ELR (cell line): ENCODE results near the gene RNF25.

Source experiments
- DNase-seq: peaks from one replicate; pipeline ENCODE4 v3.0.0-alpha.2; 2015; ENCODE audit warnings: low read depth

RNF25 gene

DNA sequence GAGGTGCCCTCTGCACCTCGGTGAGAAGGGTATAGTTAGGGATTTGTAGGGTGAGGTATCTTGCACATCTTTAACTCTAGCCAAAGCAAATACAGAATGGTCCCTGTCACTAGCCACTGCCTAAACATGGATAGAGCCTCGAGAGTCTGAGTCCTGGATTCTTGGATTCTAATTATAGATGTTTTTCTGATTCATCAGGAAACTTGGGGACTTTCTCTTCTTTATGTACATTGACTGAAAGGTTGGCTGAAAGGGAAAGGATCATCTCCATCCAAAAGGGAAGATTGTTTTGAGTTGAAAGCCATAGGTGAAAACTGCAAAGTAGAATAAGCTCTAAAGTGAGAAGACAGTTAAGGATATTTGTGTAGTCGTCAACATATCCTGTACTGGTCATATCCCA lies 8.3 kb upstream of the RNF25 start:
- no peak for DNase-seq

DNA sequence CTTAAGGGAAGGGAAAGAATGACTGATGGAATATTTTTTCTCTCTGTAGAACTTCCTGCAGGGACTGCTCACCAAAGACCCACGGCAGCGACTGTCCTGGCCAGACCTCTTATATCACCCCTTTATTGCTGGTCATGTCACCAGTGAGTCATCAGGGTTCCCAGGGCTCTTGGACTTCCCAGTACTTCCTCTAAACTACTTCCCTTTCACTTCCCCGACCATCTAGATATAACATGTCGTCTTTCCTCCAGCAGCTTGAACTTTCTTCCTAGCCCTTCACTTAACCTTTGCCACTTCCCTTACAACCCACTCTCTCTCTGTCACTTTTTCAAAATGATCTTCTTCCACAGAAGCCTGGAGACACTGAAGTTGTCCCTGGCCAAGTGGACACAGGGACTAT lies 7.3 kb upstream of the RNF25 start:
- peak; percentile 65 for DNase-seq

DNA sequence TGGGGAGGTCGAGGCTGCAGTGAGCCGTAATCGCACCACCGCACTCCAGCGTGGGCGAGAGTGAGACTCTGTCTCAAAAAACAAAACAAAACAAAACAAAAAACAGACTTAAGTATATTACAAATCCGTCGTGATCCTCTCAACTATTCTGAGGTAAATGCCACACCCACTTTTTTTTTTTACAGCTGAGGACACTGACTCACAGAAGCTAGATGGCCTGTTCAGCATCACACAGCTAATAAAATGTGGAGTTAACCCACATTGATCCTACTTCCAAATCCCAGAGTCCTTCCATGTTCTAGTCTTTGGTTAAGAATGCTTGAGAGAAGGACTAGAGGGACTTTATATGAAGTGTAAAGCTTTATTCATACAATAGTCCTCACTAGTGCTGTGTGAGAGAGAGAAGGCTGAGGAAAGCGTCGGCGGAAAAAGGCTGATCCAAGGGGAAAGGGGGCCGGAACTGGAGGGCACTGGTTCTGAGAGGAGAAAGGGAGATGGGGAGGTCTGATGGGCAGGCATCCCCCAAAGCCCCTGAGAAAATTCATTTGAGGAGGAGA lies 627 bp downstream of the RNF25 start:
- DNase-seq, result peak; percentile 67

DNA sequence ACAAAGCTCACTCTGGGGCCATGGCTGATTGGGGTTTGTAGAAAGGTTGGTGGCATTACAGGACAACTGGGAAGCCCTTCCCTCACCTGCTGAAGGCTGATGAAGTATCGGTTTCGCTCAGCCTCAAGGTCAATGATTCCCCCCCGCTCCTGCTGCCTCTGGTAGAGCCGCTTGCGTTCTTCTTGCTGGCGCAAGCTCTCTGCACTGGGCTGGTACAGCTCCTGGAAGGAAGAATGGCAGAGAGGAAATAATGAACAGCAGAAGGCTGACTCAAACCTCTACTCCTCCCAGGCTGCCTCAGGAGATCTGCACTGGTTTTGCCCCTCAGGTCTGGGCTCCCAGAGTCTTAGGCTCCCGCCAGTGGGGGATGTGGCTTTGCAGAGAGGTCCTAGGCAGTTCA lies 7.1 kb downstream of the RNF25 start:
- no peak for DNase-seq

DNA sequence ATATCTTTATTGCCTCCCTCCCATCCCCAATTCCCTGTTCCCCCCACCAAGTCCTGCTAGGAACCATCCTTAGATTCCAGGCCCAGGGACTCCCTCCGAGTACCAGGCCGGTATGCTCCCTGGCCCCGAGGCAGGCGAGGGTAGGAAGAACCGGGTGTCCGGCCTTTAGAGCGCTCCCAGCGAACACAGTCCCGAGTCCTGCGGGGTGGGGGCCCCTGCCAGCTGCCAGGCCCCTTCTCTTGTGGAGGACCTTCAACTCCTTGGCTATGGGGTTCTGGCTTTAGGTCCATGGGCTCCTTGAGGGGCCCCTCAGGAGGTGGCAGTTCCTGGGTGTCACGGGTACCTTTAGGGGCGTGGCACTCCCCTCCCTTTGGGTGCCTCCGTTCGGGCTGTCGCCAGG lies 7.9 kb downstream of the RNF25 start:
- DNase-seq, result no peak

DNA sequence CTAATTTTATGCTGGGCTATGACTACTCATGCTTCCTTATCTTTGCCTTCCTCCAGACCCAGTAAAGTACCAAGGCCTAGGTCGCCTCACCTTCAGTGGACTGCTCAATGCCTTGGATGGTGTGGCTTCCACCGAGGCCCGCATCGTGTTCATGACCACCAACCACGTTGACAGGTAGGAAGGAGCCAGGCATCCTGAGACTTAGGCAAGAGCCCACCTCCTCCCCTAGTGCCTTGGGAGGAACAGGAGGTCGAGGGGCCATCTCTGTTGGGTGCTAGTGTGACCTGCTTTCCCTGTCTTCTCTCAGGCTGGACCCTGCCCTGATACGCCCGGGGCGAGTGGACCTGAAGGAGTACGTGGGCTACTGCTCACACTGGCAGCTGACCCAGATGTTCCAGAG lies 9.0 kb downstream of the RNF25 start:
- DNase-seq, result no peak

DNA sequence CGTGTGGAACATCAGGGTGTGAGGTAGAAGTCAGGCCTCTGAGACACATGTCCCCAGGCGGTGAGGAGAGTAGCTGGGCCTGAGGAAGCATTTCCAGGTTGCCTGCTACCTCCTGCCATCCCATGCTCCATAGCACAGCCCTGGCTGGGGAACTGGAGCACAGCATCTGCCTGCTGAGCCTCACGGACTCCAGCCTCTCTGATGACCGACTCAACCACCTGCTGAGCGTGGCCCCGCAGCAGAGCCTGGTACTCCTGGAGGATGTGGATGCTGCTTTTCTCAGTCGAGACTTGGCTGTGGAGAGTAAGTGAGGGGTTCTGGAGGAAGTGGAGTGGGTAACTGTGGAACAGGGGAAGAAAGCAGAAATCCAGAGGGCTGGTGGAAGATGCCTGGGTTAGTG lies 9.4 kb downstream of the RNF25 start:
- no peak for DNase-seq

DNA sequence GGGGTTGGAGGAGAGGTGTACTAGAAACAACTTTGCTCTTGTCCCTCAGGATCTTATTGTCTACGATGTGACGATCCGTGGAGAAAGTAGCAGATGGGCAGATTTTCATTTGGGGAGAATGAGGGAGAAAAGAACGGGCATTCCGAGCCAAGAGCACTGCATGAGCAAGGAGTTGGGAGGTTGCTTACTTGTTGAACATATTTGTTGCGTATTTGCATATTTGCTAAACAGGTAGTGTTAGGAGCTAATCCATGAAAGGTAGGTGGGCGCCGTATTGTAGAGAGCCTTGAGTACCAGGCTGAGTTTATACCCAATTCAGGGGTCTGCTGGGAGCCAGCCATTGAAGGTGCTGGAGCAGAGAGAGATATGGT lies 11.8 kb downstream of the RNF25 start:
- DNase-seq, result no peak

DNA sequence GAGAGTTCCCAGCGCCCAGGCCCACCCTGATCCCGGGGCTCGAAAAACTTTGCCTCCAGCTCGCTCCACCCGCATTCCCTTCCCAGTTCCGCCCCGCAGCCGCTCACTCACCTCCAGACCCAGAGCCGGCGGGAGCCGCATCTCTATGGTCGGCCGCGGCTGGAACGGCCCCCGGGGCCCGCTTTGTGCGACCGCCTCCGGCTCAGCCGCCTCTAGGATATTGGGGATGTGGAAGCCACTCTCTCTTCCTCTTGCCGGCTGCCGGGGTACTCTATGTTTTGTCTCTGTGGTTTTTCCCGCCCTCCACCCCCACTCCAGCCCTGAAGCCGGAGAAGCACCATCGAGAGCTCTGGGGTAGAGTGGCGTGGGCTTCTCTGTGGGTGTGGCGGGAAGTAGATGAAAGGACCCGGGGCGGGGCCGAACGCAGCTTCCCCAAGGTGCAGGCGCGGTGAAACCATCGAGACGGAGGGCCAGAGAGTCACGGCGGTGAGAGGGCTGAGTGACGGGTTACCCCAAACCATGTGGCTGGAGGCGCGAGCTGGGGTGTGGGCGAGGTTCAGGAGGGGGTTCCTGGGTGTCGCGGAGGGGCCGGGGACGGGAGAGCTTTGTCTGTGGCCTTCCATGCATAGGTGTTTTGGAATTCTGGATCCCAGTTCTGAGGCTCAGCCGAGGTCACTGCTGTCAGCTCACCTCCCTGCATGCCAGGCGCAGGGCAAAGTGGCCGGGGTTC lies 12.4 kb downstream of the RNF25 start, which contains the start of the genes BCS1L and ZNF142:
TSS of gene BCS1L (plus strand) at position 426 of the 730 bp plus-strand sequence. CDS start 1,305 bp downstream, outside the sequence.
TSS of gene ZNF142 (minus strand) at position 366 of the 730 bp plus-strand sequence. CDS start 3,194 bp downstream, outside the sequence.
- peak; percentile 92 for DNase-seq

DNA sequence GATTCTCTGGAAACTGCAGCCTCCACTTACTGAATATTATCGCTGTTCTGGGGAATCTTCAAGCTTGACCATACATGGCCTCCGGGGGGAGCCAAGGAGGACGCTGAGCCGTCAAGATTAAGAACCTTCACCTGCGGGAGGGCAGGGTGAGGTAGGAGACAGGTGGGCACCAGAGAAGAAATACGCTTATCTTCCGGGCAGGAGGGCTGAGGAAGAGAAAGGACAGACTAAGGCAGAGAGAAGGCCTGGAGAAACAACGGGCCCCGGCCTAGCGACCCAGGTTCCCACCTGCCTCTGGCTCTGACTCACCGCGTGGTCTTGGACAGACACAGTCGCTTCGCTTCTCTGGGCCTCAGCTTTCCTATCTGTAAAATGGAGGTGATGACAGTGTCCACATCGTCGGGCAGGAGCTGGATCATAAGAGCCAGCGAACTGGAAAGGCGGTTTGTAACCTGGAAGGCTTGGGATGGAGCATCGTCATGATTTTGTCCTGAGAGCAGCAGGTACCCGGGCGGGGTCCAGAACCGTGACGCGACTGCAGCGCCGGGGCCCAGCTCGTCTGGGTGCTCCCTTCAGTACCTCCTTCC lies 13.0 kb downstream of the RNF25 start:
- DNase-seq, result peak; percentile 72

DNA sequence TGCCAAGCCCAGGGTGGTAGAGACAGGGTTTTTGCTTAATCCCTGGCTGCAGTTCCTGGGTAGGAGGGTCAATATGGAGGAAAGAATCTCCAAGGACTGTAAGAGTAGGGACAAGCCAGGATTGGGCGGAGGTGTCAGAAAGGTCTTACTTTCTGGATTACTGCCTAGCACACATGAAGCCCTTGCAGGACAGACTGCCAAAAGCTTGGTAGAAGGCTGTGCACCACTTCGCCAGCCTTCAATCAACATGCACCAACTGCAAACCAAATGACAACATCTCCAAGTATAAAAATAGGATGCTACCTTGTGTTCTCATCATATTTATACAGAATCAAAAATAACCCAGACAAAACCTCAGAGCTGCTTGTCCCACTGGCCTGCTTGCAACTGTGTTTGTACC lies 16.1 kb downstream of the RNF25 start:
- no peak for DNase-seq

DNA sequence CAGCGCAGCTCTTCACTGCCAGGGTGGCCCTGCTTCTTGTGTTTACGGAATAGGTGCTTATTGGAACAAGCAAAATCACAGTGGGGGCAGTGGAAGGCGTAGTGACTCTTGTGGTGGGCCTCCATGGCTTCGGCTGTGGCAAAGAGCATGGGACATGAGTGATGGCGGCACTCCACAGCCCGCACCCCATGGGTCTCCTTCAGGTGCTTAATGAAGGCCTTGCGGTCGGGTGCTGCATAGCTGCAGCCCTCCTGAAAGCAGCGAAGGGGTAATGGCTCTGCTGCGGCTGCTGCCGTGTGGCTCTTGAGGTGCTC lies 23.1 kb downstream of the RNF25 start:
- no peak for DNase-seq

DNA sequence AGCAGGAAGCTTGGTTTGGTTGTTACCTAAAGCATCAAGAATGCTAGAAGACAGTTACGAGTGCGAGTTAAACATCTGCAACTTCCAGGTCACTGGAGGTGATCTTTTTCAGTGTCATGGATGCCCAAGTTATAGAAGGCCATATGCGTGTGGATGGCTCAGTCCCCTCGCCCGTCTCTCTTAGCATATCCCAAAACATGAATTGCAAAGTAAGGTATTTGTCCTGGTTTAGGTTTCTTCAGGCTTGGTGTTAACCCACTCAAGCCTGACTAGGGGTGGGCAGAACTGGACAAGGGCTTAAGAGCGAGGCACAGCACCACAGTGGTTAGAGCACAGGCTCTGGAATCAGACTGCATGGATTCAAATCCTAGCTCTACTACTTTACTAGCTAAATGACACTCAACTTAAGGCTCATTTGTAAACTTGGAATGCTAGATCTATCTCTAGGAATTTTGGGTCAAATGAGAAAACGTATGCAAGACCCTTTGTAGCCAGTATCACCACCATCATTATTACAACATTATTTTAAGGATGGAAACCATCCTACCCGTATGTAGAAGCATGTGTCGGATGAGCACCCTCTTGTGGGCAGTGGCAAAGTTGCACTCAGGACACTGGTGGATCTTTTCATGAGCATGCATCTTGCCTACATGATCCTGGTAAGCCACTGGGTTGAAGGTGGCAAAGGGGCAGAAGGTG lies 23.6 kb downstream of the RNF25 start:
- DNase-seq, result peak; percentile 75

DNA sequence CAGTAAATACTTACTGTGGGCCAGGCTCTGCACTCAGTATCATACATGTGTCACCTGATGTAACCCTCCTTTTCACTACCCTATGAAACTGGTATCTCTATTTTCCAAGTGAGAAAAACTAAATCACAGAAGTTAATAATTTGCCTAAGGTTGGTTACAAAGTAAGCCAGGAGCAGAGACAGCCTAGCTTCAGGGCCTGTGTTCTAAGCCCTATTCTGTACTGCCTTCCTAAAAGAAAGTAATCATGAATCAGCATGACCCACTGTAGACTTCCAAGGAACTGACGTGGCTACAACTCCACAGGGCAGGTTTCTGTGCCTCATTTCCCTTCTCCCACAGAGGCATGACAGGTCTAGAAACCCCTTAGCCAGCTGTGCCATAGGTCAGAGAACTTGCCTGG lies 26.7 kb downstream of the RNF25 start:
- DNase-seq, result peak; percentile 93

DNA sequence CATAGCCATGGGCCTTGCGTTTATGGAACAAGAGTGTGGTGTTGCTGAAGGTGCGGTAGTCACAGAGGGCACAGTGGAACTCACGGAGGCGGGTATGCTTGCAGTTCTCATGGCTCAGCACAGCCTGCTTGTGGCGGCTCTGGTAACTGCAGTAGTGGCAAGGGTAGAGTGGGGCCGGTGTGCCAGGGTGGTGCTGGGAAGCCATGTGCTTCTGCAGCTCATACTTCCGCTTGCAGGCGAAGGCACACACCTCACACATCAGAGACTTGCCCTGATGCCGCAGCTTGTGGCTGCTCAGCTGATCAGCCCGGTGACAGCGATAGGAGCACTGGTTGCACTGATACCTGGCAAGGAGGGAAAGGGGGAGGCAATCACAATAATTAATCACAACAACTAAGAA lies 27.1 kb downstream of the RNF25 start:
- no peak for DNase-seq

DNA sequence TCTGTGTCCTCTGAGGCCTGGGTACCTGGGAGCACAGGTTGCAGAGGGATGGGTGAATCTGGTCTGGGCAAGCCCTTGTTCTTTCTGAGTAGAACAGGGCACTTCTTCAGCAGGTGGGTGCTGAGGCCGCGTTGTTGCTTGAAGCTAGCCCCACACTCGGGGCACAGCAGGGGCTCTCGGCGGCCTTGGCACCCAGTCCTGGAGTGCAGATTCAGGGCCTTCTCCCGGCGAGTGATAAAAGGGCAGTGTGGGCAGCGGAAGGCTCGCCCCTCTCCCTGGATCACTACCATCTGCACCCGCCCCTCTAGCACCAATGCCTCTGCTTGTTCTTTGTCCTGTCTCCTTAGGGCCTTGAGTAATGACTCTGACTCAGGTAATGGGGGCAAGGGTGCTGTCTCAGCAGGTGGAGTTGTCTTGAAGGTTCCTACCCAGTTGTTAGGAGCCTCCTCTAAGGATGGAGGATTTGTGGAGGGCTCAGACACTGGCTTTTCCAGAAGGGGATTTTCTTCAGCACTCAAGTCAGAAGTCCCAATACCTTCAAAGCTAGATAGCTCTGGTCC lies 28.0 kb downstream of the RNF25 start:
- no peak for DNase-seq

DNA sequence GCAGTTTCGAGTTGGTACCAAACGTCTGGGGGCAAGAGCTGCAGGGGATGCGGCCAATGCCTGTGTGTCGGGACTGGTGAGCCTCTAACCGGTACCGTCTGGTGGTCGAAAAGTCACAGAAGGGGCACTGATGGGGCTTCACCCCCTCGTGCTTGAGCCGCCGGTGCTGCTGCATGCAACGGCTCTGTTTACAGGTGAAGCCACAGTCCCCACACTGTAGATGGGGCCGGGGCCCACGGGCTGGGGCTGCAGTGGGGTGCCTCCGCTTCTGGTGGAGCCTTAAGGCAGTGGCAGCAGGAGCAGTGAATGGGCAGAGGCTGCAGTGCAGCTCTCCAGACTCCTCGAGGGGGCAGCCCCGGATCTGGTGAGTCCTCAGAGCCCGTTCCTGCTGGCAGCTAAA lies 29.0 kb downstream of the RNF25 start:
- DNase-seq, result no peak

DNA sequence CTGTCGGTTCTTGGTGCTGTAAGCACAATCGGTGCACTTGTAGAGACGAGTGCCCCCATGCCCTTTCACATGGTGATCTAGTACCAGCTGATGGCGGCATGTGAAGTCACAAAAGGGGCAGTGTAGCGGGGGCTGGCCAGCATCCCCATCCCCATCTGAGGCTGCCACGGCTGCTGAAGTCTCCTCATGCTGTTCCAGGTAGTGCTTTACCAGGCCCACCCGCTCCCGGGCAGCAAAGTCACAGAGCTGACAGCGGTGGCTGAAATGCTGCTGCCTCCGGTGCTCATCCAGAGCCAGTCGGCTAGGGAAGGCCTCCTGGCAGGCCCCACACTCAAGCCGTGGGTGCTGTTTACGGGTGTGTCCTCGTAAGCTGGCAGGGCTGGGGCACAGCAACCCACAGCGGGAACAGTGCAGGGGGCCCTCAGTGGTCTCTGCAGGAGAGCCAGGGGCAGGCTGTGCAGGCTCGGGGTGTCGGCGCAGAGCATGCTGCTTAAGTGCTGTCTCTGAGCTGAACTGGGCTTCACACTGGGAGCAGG lies 29.6 kb downstream of the RNF25 start:
- DNase-seq, result no peak

DNA sequence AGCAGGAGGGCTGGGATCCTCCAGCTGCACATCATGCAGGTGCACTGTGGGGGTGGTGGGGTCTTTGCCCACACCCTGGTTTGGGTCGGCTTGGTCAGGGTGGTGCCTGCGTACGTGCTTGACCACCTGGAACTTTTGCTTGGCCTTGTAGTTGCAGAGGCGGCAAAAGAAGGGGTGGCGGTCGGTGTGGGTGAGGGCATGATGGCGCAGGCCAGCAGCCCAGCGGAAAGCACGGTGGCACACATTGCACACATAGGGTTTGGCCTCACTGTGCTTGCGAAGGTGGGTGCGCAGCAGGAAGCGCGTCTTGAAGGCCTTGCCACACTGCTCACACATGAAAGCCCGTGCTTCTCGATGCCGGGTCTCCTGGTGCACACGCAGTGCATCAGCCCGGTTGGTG lies 33.4 kb downstream of the RNF25 start:
- DNase-seq, result no peak

DNA sequence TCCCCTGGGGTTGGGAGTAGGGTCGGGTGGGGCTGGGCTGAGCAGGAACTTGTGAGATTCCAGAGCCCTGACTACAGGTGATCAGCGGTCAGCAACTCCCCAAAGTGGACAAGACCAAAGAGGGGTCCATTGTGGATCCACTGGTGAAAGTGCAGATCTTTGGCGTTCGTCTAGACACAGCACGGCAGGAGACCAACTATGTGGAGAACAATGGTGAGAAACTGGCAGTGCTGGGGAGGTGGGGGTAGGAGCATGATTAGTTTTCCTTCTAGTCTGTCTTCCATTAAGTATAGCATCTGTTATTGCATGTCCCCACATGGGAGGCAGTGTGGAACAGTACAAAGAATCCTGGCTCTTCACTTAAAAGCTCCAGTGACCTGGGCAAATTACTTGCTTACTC lies 36.1 kb downstream of the RNF25 start:
- DNase-seq, result no peak

DNA sequence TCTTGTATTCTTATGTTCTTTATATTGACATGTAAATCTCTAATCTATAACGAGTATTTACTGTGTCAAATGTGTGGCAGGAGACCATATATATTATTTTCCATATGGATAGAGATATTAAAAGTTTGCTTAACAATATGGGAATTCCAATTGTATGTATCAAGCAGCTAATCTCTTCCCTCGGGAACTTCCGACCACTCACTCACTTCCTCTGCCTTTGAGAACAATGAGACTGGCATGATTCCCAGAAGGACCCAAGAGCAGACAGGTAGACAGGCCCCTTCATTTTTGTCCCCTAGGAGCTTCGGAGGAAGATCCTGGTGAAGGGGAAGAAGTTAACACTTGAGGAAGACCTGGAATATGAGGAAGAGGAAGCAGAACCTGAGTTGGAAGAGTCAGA lies 40.0 kb downstream of the RNF25 start:
- peak; percentile 86 for DNase-seq

DNA sequence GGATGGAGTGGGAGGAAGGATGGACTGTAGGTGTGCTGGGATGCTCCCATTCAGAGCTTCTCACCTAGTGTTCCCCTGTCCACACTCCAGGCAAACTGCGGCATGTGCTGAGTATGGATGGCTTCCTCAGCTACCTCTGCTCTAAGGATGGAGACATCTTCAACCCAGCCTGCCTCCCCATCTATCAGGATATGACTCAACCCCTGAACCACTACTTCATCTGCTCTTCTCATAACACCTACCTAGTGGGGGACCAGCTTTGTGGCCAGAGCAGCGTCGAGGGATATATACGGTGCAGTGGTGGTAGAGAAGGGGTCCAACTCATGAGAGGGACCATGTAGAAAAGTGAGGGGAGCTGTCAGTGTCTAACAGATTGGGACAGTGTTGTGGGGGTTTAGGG lies 43.9 kb downstream of the RNF25 start:
- DNase-seq, result peak; percentile 31

DNA sequence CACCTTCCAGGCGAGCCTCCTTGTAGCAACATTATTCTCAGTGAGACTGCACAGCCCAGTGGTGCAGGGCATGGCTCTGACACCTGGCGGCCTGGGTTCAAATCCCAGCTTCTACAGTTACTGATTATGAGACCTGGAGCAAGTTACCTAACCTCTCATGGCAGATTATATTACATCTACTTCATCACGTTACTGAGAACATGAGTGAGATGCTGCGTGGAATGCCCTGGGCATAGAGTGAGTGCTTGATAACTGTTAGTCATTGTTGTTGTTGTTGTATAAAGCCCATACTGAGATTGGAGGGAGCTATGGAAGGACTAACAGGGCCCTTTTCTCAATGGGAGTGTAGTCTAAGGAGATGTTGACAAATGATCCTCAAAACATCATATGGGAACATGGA lies 45.4 kb downstream of the RNF25 start:
- no peak for DNase-seq
